Liver (tissue), 9 donors: ENCODE data around the gene CAPN15. TPM values are rescaled to one million over a fixed set of nuclear protein-coding genes. Genes with fewer than 3 reads are reported as not detected.

Experiments used
- DNase-seq: peaks from one replicate; pipeline ENCODE4 v3.0.0-alpha.2; 2017; ENCODE audit warnings: low spot score
- H3K27ac ChIP-seq, 2 donors: one replicate each; pipeline ENCODE4 v1.7.0; 2013; ENCODE audit warnings: inconsistent platforms in 2 of 2, low read length in 2 of 2, control low read depth in 1 of 2, low read depth in 1 of 2, mild to moderate bottlenecking in 1 of 2
- H3K27me3 ChIP-seq, 4 donors: one replicate each; pipeline versions ENCODE4 v1.6.1 to v1.7.0; 2013; ENCODE audit warnings: low read length in 3 of 4, inconsistent platforms in 1 of 4, mild to moderate bottlenecking in 1 of 4, moderate library complexity in 1 of 4; ENCODE audit not compliant: control insufficient read depth in 4 of 4, insufficient read depth in 4 of 4
- H3K36me3 ChIP-seq, 4 donors: one replicate each; pipeline versions ENCODE4 v1.6.1 to v1.7.0; 2013; ENCODE audit warnings: low read length in 3 of 4, mild to moderate bottlenecking in 3 of 4, low read depth in 1 of 4, moderate library complexity in 1 of 4; ENCODE audit not compliant: control insufficient read depth in 4 of 4, insufficient read depth in 3 of 4
- H3K4me1 ChIP-seq, 4 donors: one replicate each; pipeline versions ENCODE4 v1.6.1 to v1.7.0; 2013; ENCODE audit warnings: low read length in 3 of 4, mild to moderate bottlenecking in 3 of 4, moderate library complexity in 1 of 4; ENCODE audit not compliant: control insufficient read depth in 4 of 4, insufficient read depth in 4 of 4
- H3K4me3 ChIP-seq, 3 donors: one replicate each; pipeline versions ENCODE4 v1.6.1 to v1.7.0; 2013; ENCODE audit warnings: low read length in 3 of 3, control low read depth in 1 of 3, low read depth in 1 of 3, mild to moderate bottlenecking in 1 of 3
- H3K9ac ChIP-seq, 2 donors: one replicate each; pipeline ENCODE4 v1.7.0; 2013; ENCODE audit warnings: low read length in 2 of 2, mild to moderate bottlenecking in 2 of 2, moderate library complexity in 2 of 2, control low read depth in 1 of 2, low read depth in 1 of 2
- H3K9me3 ChIP-seq, 4 donors: one replicate each; pipeline versions ENCODE4 v1.6.1 to v1.7.0; 2013; ENCODE audit warnings: low read length in 3 of 4; ENCODE audit not compliant: control insufficient read depth in 4 of 4
- EGR1 ChIP-seq, 2 donors: IDR thresholded peaks; 2 replicates each; pipeline ENCODE4 v1.6.1; 2016 to 2018; ENCODE audit warnings: antibody characterized with exemption in 2 of 2, low read depth in 2 of 2
- FOXA1 ChIP-seq: IDR thresholded peaks from 2 replicates; pipeline ENCODE4 v1.6.1; 2016; ENCODE audit warnings: antibody characterized with exemption
- FOXA2 ChIP-seq: IDR thresholded peaks from 2 replicates; pipeline ENCODE4 v1.6.1; 2016; ENCODE audit warnings: antibody characterized with exemption
- GABPA ChIP-seq, 2 donors: IDR thresholded peaks in 1 of 2; conservative IDR thresholded peaks in 1 of 2; 2 replicates each; pipeline ENCODE4 v1.6.1; 2016; ENCODE audit warnings: antibody characterized with exemption in 2 of 2, mild to moderate bottlenecking in 1 of 2, moderate library complexity in 1 of 2
- HNF4A ChIP-seq, 2 donors: conservative IDR thresholded peaks; 2 replicates each; pipeline ENCODE4 v1.6.1; 2016; ENCODE audit warnings: antibody characterized with exemption in 2 of 2, mild to moderate bottlenecking in 2 of 2
- HNF4G ChIP-seq: IDR thresholded peaks from 2 replicates; pipeline ENCODE4 v1.6.1; 2016; ENCODE audit warnings: antibody characterized with exemption
- JUND ChIP-seq, 2 donors: IDR thresholded peaks; 2 replicates each; pipeline ENCODE4 v1.6.1; 2016; ENCODE audit warnings: antibody characterized with exemption in 2 of 2
- RAD21 ChIP-seq, 2 donors: IDR thresholded peaks; 2 replicates each; pipeline ENCODE4 v1.6.1; 2016; ENCODE audit warnings: antibody characterized with exemption in 2 of 2, mild to moderate bottlenecking in 2 of 2
- RXRA ChIP-seq, 2 donors: IDR thresholded peaks; 2 replicates each; pipeline ENCODE4 v1.6.1; 2017 to 2018; ENCODE audit warnings: antibody characterized with exemption in 2 of 2, mild to moderate bottlenecking in 1 of 2
- SP1 ChIP-seq: IDR thresholded peaks from 2 replicates; pipeline ENCODE4 v1.6.1; 2018; ENCODE audit warnings: antibody characterized with exemption, mild to moderate bottlenecking
- TAF1 ChIP-seq: conservative IDR thresholded peaks from 2 replicates; pipeline ENCODE4 v1.6.1; 2016; ENCODE audit warnings: antibody characterized with exemption, mild to moderate bottlenecking
- YY1 ChIP-seq: IDR thresholded peaks from 2 replicates; pipeline ENCODE4 v1.6.1; 2016; ENCODE audit warnings: antibody characterized with exemption, mild to moderate bottlenecking
- WGBS: extraction: QIAGEN DNeasy Blood & Tissue Kit; methylation state at CpG from one replicate; pipeline ENCODE4 v1.1.7; 2013; 5-methylcytosine and 5-hydroxymethylcytosine counted together
- polyA plus RNA-seq, 2 donors: library from polyadenylated mRNA; stranded (reverse) in 1 of 2; unstranded in 1 of 2; fragments of 200-250 nt in 1 of 2; fragments of >200 nt in 1 of 2; fragmentation: Nextera tagmentation in 1 of 2; extraction: Ambion mirVana in 1 of 2; gene quantifications; one replicate each; pipeline versions ENCODE4 v1.2.1 to v1.2.3, GENCODE V29; 2013 to 2015
- total RNA-seq, 2 donors: library from RNA; depleted of rRNA; stranded (reverse); fragments of >200 nt; gene quantifications; one replicate each; pipeline ENCODE4 v1.2.3, GENCODE V29; 2014
- TF ChIP-seq, protein P1 (sequence below): IDR thresholded peaks from 2 replicates; pipeline ENCODE4 v1.6.1; 2016; ENCODE audit warnings: antibody characterized with exemption, mild to moderate bottlenecking
- TF ChIP-seq, protein P2 (sequence below): IDR thresholded peaks from 2 replicates; pipeline ENCODE4 v1.6.1; 2016; ENCODE audit warnings: antibody characterized with exemption
- TF ChIP-seq, protein P3 (sequence below): IDR thresholded peaks from 2 replicates; pipeline ENCODE4 v1.6.1; 2016; ENCODE audit warnings: antibody characterized with exemption
- TF ChIP-seq, protein P4 (sequence below): IDR thresholded peaks from 2 replicates; pipeline ENCODE4 v1.6.1; 2016; ENCODE audit warnings: antibody characterized with exemption
- donor health status: healthy.
- donor health status: healthy.
- donor health status: healthy.
- donor health status: healthy.
- donor health status: healthy.

Gene CAPN15
- total and polyA plus RNA-seq, 4 donors, result 5.9 to 37.2 (median 21.6) TPM

DNA sequence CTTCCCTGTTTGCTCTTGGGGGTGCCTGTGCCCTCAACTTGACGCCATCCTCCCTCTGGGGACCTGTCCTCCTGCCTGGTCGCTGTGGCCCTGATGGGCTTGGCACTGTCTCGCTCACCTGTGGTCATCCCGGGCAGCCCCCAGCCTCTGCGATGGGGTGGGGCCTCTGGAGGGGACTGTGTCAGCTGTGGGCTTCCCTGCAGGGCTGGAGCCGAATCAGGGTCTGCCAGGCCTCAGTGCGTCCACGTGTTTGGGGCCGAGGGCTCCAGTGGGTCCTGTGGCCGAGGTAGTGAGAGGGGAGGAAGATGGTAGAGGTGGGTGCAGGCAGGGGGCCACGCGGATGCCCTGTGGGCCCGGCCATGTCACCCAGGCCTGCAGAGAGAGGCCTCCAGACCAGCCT lies 50.3 kb downstream of the CAPN15 start (continued):
- TF ChIP-seq, protein P1, sequence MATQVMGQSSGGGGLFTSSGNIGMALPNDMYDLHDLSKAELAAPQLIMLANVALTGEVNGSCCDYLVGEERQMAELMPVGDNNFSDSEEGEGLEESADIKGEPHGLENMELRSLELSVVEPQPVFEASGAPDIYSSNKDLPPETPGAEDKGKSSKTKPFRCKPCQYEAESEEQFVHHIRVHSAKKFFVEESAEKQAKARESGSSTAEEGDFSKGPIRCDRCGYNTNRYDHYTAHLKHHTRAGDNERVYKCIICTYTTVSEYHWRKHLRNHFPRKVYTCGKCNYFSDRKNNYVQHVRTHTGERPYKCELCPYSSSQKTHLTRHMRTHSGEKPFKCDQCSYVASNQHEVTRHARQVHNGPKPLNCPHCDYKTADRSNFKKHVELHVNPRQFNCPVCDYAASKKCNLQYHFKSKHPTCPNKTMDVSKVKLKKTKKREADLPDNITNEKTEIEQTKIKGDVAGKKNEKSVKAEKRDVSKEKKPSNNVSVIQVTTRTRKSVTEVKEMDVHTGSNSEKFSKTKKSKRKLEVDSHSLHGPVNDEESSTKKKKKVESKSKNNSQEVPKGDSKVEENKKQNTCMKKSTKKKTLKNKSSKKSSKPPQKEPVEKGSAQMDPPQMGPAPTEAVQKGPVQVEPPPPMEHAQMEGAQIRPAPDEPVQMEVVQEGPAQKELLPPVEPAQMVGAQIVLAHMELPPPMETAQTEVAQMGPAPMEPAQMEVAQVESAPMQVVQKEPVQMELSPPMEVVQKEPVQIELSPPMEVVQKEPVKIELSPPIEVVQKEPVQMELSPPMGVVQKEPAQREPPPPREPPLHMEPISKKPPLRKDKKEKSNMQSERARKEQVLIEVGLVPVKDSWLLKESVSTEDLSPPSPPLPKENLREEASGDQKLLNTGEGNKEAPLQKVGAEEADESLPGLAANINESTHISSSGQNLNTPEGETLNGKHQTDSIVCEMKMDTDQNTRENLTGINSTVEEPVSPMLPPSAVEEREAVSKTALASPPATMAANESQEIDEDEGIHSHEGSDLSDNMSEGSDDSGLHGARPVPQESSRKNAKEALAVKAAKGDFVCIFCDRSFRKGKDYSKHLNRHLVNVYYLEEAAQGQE, result no peak

DNA sequence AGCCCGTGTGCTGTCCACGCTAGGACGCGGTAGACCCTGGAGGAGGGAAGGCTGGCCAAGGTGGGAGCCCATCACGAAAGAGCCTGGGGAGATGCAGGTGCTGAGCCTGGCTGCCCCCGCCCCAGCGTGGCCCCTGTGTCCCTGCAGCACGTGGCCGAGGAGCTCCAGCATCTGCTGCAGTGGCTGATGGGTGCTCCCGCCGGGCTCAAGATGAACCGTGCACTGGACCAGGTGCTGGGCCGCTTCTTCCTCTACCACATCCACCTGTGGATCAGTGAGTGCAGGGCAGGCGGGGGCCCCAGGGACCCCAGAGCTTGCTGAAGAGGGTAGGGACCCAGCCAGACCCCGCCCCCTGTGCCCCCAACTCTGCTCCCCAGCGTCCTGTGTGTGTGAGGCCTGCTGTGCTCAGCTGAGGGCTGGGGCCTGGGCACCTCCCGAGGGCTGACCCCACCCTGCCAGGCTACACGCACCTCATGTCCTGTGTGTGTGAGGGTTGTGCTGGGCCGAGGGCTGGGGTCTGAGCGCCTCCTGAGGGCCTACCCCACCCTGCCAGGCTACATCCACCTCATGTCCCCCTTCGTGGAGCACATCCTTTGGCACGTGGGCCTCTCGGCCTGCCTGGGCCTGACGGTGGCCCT lies 50.8 kb downstream of the CAPN15 start:
- TF ChIP-seq, protein P2, sequence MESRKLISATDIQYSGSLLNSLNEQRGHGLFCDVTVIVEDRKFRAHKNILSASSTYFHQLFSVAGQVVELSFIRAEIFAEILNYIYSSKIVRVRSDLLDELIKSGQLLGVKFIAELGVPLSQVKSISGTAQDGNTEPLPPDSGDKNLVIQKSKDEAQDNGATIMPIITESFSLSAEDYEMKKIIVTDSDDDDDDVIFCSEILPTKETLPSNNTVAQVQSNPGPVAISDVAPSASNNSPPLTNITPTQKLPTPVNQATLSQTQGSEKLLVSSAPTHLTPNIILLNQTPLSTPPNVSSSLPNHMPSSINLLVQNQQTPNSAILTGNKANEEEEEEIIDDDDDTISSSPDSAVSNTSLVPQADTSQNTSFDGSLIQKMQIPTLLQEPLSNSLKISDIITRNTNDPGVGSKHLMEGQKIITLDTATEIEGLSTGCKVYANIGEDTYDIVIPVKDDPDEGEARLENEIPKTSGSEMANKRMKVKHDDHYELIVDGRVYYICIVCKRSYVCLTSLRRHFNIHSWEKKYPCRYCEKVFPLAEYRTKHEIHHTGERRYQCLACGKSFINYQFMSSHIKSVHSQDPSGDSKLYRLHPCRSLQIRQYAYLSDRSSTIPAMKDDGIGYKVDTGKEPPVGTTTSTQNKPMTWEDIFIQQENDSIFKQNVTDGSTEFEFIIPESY, result no peak
- TF ChIP-seq FOXA1 (no peak), FOXA2 (no peak), HNF4G (no peak), RAD21 (IDR thresholded peaks at IDR 0.05) (no peak), HNF4A (conservative IDR thresholded peaks at IDR 0.05) (no peak), GABPA (IDR thresholded peaks at IDR 0.05 in 1 of 2, conservative IDR thresholded peaks at IDR 0.05 in 1 of 2) (no peak), EGR1 (IDR thresholded peaks at IDR 0.05; ENCODE audit: low read depth in 2 of 2) (no peak), JUND (IDR thresholded peaks at IDR 0.05) (no peak), YY1 (no peak), SP1 (no peak), TAF1 (no peak), RXRA (IDR thresholded peaks at IDR 0.05) (no peak)
- TF ChIP-seq, protein P1, result no peak
- TF ChIP-seq, protein P3, sequence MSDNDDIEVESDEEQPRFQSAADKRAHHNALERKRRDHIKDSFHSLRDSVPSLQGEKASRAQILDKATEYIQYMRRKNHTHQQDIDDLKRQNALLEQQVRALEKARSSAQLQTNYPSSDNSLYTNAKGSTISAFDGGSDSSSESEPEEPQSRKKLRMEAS, result no peak
- TF ChIP-seq, protein P4, sequence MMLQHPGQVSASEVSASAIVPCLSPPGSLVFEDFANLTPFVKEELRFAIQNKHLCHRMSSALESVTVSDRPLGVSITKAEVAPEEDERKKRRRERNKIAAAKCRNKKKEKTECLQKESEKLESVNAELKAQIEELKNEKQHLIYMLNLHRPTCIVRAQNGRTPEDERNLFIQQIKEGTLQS, result no peak
- peaks cover 0 to 23% (median 12%) of the 10 kb centered on the region in 4 donors for H3K4me1 ChIP-seq
- no peak overlapping the region for H3K9ac ChIP-seq
- WGBS, result 89% methylated on average over 24 of the region's 24 CpGs
- H3K27me3 ChIP-seq, result no peaks in the 10 kb centered on the region
- H3K9me3 ChIP-seq, result no peaks in the 10 kb centered on the region
- no peak for DNase-seq
- peaks cover 0 to 7% (median under 1%) of the 10 kb centered on the region in 4 donors for H3K36me3 ChIP-seq
- no peak overlapping the region for H3K27ac ChIP-seq
- H3K4me3 ChIP-seq, result no peak overlapping the region
